HepG2 (cell line): Measurements from ENCODE around the gene TAS2R30. TPM values are rescaled to one million over a fixed set of nuclear protein-coding genes. Genes with fewer than 3 reads are reported as not detected.

Experiments
- CREB1 ChIP-seq, 2 experiments: fragments of 450-650 bp in 1 of 2; IDR thresholded peaks; 2 replicates each; pipeline ENCODE4 v1.6.1; 2016 to 2017; ENCODE audit warnings: control low read depth in 1 of 2, mild to moderate bottlenecking in 1 of 2, missing compliant biosample characterization in 1 of 2, missing genetic modification characterization in 1 of 2
- DZIP1 ChIP-seq: sonication (generic); formaldehyde crosslinking; IDR thresholded peaks from 2 replicates; pipeline ENCODE4 v1.5.0; 2020; ENCODE audit warnings: mild to moderate bottlenecking, missing genetic modification reagents
- ETV6 ChIP-seq: sonication (generic); formaldehyde crosslinking; conservative IDR thresholded peaks from 2 replicates; pipeline ENCODE4 v1.4.0; 2020; ENCODE audit warnings: missing genetic modification reagents
- FOSL2 ChIP-seq: sonication (generic); formaldehyde crosslinking; IDR thresholded peaks from 2 replicates; pipeline ENCODE4 v1.4.0; 2020; ENCODE audit warnings: missing genetic modification reagents
- GPN1 ChIP-seq: sonication (generic); formaldehyde crosslinking; IDR thresholded peaks from 2 replicates; pipeline ENCODE4 v1.5.1; 2020; ENCODE audit warnings: missing genetic modification reagents, borderline replicate concordance
- HNRNPK ChIP-seq: fragments of 200-400 bp; formaldehyde crosslinking; IDR thresholded peaks from 2 replicates; pipeline ENCODE4 v1.6.1; 2018; ENCODE audit warnings: low read length, low read depth, moderate library complexity, mild to moderate bottlenecking; ENCODE audit not compliant: poor library complexity, severe bottlenecking
- KDM4B ChIP-seq: sonication (generic); formaldehyde crosslinking; IDR thresholded peaks from 2 replicates; pipeline ENCODE4 v1.4.0; 2020; ENCODE audit warnings: missing genetic modification reagents
- MAF1 ChIP-seq: sonication (generic); formaldehyde crosslinking; IDR thresholded peaks from 2 replicates; pipeline ENCODE4 v1.5.0; 2020; ENCODE audit warnings: missing genetic modification reagents, borderline replicate concordance
- NBN ChIP-seq: fragments of 450-650 bp; conservative IDR thresholded peaks from 2 replicates; pipeline ENCODE4 v1.6.1; 2017
- PTBP1 ChIP-seq: fragments of 200-400 bp; formaldehyde crosslinking; IDR thresholded peaks from 2 replicates; pipeline ENCODE4 v1.6.1; 2018; ENCODE audit warnings: low read length, low read depth; ENCODE audit not compliant: poor library complexity, severe bottlenecking
- RARG ChIP-seq: sonication (generic); formaldehyde crosslinking; IDR thresholded peaks from 2 replicates; pipeline ENCODE4 v1.4.0; 2020; ENCODE audit warnings: low read depth, mild to moderate bottlenecking, missing genetic modification reagents
- SP2 ChIP-seq: sonication (generic); formaldehyde crosslinking; IDR thresholded peaks from 2 replicates; pipeline ENCODE4 v1.5.1; 2020; ENCODE audit warnings: mild to moderate bottlenecking, missing genetic modification reagents
- SRY ChIP-seq: sonication (generic); formaldehyde crosslinking; IDR thresholded peaks from 2 replicates; pipeline ENCODE4 v1.8.0; 2022; ENCODE audit warnings: mild to moderate bottlenecking, missing genetic modification reagents
- STAT5B ChIP-seq: sonication (generic); formaldehyde crosslinking; IDR thresholded peaks from 2 replicates; pipeline ENCODE4 v1.4.0; 2020; ENCODE audit warnings: missing genetic modification reagents
- TRIM24 ChIP-seq: sonication (generic); formaldehyde crosslinking; IDR thresholded peaks from 2 replicates; pipeline ENCODE4 v1.8.0; 2022; ENCODE audit warnings: mild to moderate bottlenecking, missing genetic modification reagents
- ZBTB14 ChIP-seq: sonication (generic); formaldehyde crosslinking; IDR thresholded peaks from 2 replicates; pipeline ENCODE4 v1.4.0; 2020; ENCODE audit warnings: missing genetic modification reagents
- ZBTB34 ChIP-seq: sonication (generic); formaldehyde crosslinking; IDR thresholded peaks from 2 replicates; pipeline ENCODE4 v1.8.0; 2022; ENCODE audit warnings: mild to moderate bottlenecking, missing genetic modification reagents
- ZKSCAN1 ChIP-seq: fragments of 150-350 bp; IDR thresholded peaks from 2 replicates; pipeline ENCODE4 v1.6.1; 2014; ENCODE audit warnings: low read length
- ZNF101 ChIP-seq: sonication (generic); formaldehyde crosslinking; IDR thresholded peaks from 2 replicates; pipeline ENCODE4 v1.4.0; 2020; ENCODE audit warnings: mild to moderate bottlenecking, low read depth, missing genetic modification reagents, borderline replicate concordance
- ZNF317 ChIP-seq: sonication (generic); formaldehyde crosslinking; IDR thresholded peaks from 2 replicates; pipeline ENCODE4 v1.5.0; 2020; ENCODE audit warnings: mild to moderate bottlenecking, missing genetic modification reagents
- ZNF740 ChIP-seq: sonication (generic); formaldehyde crosslinking; IDR thresholded peaks from 2 replicates; pipeline ENCODE4 v1.4.0; 2020; ENCODE audit warnings: missing genetic modification reagents
- ZNF839 ChIP-seq: sonication (generic); formaldehyde crosslinking; IDR thresholded peaks from 2 replicates; pipeline ENCODE4 v1.4.0; 2020; ENCODE audit warnings: missing genetic modification reagents, mild to moderate bottlenecking, borderline replicate concordance
- ZSCAN20 ChIP-seq: sonication (generic); formaldehyde crosslinking; IDR thresholded peaks from 2 replicates; pipeline ENCODE4 v1.4.0; 2020; ENCODE audit warnings: missing genetic modification reagents, mild to moderate bottlenecking, borderline replicate concordance
- polyA plus RNA-seq, 8 experiments: library from polyadenylated mRNA; depleted of rRNA in 3 of 8; stranded (reverse) in 7 of 8; unstranded in 1 of 8; fragments of >200 nt; fragmentation: Illumina TruSeq in 4 of 8; extraction: Trizol in 4 of 8; gene quantifications; 2 replicates each; pipeline versions ENCODE4 v1.2.1 to v1.2.3, GENCODE V29; 2011 to 2016; ENCODE audit warnings: low read depth in 4 of 8, missing spikeins in 1 of 8, mixed read lengths in 1 of 8; ENCODE audit not compliant: insufficient read depth in 1 of 8
- total RNA-seq, 5 experiments: library from RNA; depleted of rRNA; stranded (reverse); fragments of >200 nt; fragmentation: Illumina TruSeq; extraction: Trizol; gene quantifications; 2 replicates each; pipeline ENCODE4 v1.2.3, GENCODE V29; 2016; ENCODE audit warnings: low read depth in 1 of 5

The TAS2R30 gene
- total and polyA plus RNA-seq, 2 of the 13 experiments (the other 11 are each of a cell fraction or from before 2014, with no cell fraction given), result 0.42 to 5.2 TPM

- TF ChIP-seq NBN (no peak), ZNF101 (peak; percentile 69; the same call in 1 of the 2 replicates), ZKSCAN1 (no peak), KDM4B (CRISPR knock-in tag) (0 out of 2 replicates have a peak, but pooled peaks have one; percentile 32), MAF1 (CRISPR knock-in tag) (no peak; the same call in 1 of the 2 replicates), FOSL2 (CRISPR knock-in tag) (peak; percentile 56), DZIP1 (CRISPR knock-in tag) (0 out of 2 replicates have a peak, but pooled peaks have one; percentile 28), PTBP1 (no peak), GPN1 (CRISPR knock-in tag) (0 out of 2 replicates have a peak, but pooled peaks have one; percentile 22), ETV6 (CRISPR knock-in tag) (peak; percentile 49; the same call in 1 of the 2 replicates), ZBTB14 (no peak), SP2 (CRISPR knock-in tag) (peak; percentile 21; the same call in 1 of the 2 replicates), ZSCAN20 (CRISPR knock-in tag) (no peak), HNRNPK (no peak), RARG (CRISPR knock-in tag) (no peak), SRY (CRISPR knock-in tag) (0 out of 2 replicates have a peak, but pooled peaks have one; percentile 88), TRIM24 (no peak), ZNF740 (CRISPR knock-in tag) (no peak), CREB1 (IDR thresholded peaks at IDR 0.05) (no peak), CREB1 (CRISPR knock-in tag; IDR thresholded peaks at IDR 0.05) (no peak), ZNF839 (CRISPR knock-in tag) (no peak), ZNF317 (no peak), STAT5B (CRISPR knock-in tag) (no peak), ZBTB34 (CRISPR knock-in tag) (no peak)
Observed at GRCh38 chr12:11171145-11171968, 36.9 kb upstream of the TAS2R30 start, which contains the start of gene SMIM10L1 (continued).
